GM19240 (cell line): ENCODE data around the gene TNNI2.
A peak's percentile ranks its signal among the peaks of the same experiment; 100 is the strongest.

Source experiments
- DNase-seq: peaks from one replicate; pipeline ENCODE4 v3.0.0; 2011; ENCODE audit warnings: low spot score; ENCODE audit not compliant: insufficient read length

TNNI2 gene

DNA sequence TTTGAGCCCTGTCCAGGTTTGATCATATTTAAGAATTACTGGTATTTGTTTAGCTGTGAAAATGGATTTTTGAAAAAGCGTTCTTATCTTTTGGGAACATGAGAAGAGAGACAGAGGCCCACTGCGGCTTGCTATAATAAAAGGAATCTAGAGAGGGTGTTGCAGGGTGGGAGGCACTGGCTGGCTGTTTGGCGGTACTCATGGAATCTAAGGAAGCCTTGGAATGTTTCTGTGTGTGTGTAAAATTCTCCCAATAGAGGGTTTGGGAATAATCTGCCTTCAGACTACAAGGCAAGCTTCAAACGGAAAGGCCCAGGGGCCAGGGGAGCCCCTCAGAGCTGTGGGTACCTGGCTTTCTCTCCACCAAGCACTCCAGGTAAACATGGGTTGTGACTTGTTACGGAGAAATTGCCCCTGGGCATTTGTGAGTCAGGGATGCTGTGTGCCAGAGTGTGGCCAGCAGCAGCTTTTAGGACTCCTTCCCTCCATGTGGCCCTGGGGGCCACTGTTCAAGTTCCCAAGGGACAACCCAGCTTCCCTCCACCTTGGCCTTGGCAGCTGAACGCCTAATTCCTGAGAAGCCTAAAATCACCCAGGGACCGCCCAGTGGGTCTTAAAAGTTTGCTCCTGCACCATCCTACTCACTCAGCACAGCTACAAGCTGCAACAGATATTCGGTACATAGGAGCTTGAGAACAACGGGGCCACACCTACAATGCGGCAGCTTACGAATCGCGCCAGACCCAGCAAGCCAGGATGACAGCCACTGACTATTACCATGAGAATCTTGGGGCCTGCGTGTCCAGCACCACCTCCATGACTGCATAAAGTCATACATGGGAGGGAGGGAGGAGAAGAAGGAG lies 18.1 kb upstream of the TNNI2 start:
- DNase-seq: no peak

DNA sequence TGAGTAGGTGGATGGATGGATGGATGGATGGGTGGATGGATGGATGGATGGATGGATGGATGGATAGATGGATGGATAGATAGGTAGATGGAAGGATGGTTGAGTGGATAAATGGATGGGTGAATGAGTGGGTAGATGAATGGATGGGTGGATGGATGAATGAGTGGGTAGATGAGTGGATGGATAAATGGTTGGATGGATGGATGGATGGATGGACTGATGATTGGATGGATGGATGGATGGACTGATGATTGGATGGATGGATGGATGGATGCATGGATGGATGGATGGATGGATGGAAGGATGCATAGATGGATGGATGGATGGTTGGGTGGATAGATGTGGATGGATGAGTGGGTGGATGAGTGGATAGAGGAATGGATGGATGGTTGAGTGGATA lies 17.2 kb upstream of the TNNI2 start:
- no peak for DNase-seq

GRCh38 chr11:1822648-1823375 lies 16.0 kb upstream of the TNNI2 start:
- DNase-seq: no peak

GRCh38 chr11:1823376-1824220 lies 15.2 kb upstream of the TNNI2 start:
- no peak for DNase-seq

GRCh38 chr11:1824221-1825038 lies 14.4 kb upstream of the TNNI2 start:
- DNase-seq: no peak

GRCh38 chr11:1825039-1825740 lies 13.6 kb upstream of the TNNI2 start:
- DNase-seq: no peak

DNA sequence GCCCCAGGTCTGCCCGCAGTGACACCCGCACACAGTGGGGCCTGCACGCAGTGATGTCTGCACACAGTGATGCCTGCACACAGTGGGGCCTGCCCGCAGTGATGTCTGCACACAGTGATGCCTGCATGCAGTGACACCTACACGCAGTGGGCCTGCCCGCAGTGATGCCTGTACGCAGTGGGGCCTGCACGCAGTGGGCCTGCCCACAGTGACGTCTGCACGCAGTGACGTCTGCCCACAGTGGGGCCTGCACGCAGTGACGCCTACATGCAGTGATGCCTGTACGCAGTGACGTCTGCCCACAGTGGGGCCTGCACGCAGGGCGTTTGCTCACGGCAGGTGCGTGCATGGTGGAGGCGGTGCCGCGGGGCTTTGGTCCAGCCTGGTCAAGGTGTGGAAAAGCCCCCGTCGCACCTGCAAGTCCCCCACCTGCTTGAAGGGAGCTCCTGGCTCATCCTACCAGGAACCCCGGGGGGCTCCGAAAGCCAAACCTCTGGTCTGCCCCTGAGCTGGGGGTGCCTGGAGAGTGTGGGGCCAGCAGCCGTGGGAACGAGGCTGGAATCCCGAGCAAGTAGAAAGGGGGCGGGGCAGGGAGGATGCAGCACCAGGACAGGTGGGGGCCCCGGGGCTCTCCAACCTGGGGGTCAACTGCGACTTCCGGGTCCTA lies 12.9 kb upstream of the TNNI2 start:
- DNase-seq: no peak

GRCh38 chr11:1826552-1827094 lies 12.2 kb upstream of the TNNI2 start:
- DNase-seq: no peak

GRCh38 chr11:1827095-1827813 lies 11.5 kb upstream of the TNNI2 start:
- DNase-seq: no peak

DNA sequence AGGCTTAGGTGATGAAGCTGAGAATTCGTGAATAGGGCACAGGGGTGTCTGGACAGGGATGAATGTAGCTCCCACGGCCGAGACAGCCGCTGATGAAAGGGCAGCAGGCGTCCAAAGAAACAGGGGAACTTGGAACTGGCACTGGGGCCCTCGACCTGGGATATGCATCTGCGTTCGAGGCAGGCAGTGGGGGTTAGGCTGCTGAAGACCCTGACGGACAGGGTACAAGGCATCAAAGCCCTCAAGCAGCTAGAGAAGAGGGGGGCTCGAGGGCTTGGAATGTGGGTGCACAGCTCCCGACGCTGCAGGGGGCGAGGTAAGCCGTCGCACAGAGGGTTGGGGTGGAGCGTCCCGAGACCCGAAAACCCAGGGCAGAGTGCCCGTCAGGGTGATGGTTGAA lies 10.8 kb upstream of the TNNI2 start:
- no peak for DNase-seq

DNA sequence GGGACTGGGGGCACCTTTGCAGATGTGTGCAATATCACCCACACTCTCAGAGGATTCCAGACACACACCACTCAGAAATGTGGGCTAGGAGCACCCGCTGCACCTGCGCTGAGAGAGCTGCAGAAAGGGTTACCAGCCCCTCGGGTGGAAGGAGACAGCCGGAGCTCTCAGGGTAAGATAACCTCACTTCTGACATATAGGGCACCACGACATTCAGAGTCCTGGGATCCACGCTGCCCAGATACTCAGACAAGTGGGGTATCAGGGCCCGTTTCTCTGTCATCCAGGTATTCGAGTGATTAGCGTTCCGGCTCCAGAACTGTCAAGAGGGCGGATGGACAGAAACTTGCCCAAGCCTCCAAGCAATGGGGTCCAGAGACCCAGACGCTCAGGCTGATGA lies 10.2 kb upstream of the TNNI2 start:
- DNase-seq: no peak

DNA sequence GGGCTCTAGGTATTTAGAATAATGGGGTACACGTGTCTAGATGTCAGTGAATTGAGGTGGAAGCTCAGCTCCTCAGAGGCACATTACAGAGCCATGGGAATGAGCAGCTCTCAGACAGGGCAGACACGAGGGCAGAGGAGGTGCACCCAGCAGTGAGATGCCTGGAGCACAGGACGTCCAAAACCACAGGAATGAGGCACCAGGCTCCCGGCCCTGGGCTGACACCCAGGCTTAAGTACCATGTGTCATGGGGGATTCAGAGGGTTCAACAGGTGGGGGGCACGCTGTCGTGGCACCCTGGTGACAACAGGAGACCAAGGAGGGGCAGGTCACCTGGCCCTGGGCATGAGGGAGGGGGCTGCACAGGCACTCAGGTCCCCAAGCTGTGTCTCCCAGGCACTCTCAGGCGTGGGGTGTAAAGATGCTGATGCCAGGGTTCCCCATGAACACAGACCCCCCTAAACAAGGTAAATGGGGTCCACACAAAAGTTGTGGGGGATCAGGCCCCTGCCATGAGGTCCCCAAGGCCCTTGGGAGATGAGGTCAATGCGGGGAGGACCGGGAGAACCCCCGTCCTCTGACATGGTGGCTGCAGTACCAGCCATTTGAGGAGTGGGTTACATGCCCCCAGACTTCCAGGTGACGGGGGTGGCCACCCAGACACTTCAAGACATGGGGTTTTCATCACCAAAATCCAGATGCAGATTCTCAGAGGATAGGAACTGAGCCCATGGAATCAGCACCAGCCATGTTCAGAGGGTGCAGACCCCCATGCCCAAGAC lies 9.6 kb upstream of the TNNI2 start:
- DNase-seq: no peak

- no peak for DNase-seq
These were observed 8.8 kb upstream of the TNNI2 start for GRCh38 chr11:1830004-1830321.

DNA sequence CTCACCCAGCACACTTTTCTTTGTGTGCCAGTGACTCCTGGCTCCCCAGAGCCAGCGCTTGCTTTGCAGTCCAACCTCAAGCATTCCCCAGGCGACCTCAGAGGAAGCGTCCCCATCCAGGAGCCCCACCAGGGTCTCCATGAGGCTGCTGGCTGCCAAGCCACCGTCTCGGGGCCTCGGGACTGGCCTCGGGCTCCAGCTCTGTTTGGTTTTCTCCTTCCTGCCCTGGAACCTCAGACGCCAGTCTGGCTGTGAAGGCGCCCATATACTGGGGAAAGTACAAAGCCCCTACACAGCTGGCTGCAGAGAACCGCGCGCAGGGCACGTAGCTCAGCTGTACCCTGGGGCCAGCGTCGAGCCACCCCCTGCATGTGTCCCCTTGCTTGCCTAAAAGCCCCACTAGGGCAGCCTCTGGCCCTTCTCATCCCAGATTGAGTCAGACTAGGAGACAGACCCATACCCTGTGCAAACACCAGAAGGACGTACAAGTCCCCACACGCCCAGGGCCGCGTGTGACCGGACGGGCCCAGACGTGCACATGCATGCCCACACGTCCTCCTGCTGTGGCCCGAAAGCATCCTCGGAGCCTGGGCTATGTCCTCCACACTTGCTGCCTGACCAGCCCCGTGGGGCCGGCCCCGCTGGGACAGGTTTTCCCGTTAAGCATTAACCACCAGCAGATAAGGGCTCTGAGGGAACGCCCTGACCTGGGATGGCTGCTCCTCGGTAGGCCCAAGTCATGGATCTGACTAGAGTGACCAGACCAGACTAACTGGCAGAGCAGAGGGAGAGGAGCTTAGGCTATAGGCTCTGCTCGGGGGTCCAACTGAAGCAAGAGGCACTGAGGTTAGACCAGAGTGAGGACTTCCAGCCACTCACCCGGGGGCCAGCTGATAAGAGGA lies 8.2 kb upstream of the TNNI2 start:
- no peak for DNase-seq

DNA sequence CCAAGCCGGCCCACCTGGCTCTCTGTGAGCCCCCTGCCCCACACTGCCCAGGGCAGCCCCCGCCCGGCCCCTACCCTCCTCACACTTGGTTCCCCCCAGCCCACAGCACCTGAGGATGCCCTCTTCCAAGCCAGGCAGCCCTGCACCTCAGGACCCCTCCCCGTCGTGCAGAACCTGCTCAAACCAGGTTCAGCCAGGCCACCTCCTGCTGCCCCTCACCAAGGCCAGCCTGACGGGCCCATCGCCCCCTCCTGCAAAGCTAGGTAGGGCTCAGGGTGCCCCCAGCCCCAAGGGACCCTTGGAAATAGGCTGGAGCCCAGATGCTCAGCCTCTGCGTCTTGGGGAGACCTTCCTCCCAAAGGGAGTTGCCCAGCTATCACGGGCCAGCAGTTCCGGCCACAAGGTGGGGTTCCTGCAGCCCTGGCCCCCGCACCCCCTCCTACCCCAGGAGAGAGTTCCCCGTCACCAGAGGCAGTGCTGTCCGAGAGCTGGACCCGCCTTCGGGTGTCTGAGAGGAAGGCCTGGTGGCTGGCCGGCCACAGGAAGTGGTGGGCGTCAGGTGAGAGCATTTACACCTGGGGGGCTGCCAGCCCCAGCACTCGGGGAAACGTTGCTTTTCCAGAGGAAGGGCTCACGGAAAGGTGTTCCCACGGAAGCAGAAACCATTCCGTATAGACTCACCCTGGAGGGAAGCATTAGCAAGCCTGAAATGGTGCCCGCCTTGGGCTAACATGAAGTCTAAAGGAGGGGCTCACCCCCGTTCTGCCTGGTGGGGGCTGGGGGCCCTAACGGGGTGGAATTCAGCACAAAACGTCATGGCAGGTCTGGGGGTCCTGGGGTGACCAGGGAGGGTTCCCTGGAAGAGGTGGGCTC lies 7.2 kb upstream of the TNNI2 start:
- no peak for DNase-seq

- DNase-seq: peak; percentile 77
These were observed 6.4 kb upstream of the TNNI2 start for GRCh38 chr11:1832211-1832919.
